Vagina (tissue), 2 donors: ENCODE results near the gene TLK2. TPM values are rescaled to one million over a fixed set of nuclear protein-coding genes. Genes with fewer than 3 reads are reported as not detected.
"Not testable (repeated sequence)": the region's sequence is repeated elsewhere in the genome, so short reads cannot be mapped to it uniquely, and the experiment has no call there.

Experiments
- DNase-seq, 2 donors: peaks; one replicate each; pipeline ENCODE4 v3.0.0-alpha.2; 2017; ENCODE audit errors: extremely low spot score in 2 of 2
- H3K27ac ChIP-seq: fragments of 200-600 bp; sonication (generic); one replicate; pipeline ENCODE4 v1.5.1; 2019
- H3K27me3 ChIP-seq: fragments of 200-600 bp; sonication (generic); one replicate; pipeline ENCODE4 v1.5.1; 2019
- H3K36me3 ChIP-seq, 2 donors: fragments of 200-600 bp; sonication (generic); one replicate each; pipeline ENCODE4 v1.5.1; 2017 to 2019
- H3K4me1 ChIP-seq: fragments of 200-600 bp; sonication (generic); one replicate; pipeline ENCODE4 v1.5.1; 2019
- H3K4me3 ChIP-seq, 2 donors: fragments of 200-600 bp; sonication (generic); 1 replicate in 1 of 2; 2 replicates in 1 of 2; pipeline ENCODE4 v1.5.1; 2016 to 2019
- H3K9me3 ChIP-seq: fragments of 200-600 bp; sonication (generic); one replicate; pipeline ENCODE4 v1.5.1; 2019
- CTCF ChIP-seq, 3 experiments: fragments of 450-650 bp in 2 of 3; fragments of 200-600 bp in 1 of 3; sonication (generic) in 1 of 3; IDR thresholded peaks; one replicate each; pipeline ENCODE4 v1.5.1; 2017 to 2019; ENCODE audit warnings: antibody characterized with exemption in 3 of 3, mild to moderate bottlenecking in 2 of 3, moderate library complexity in 2 of 3
- POLR2AphosphoS5 ChIP-seq, 2 donors: sonication (generic); formaldehyde crosslinking; IDR thresholded peaks; one replicate each; pipeline ENCODE4 v1.9.0; 2017; ENCODE audit warnings: antibody characterized with exemption in 2 of 2, mild to moderate bottlenecking in 2 of 2, low read depth in 1 of 2; ENCODE audit not compliant: insufficient read depth in 1 of 2
- intact Hi-C: fragments of 100-400 bp; cut with DNase I; formaldehyde crosslinking; loops from one replicate; pipeline ENCODE4 v1.15.1; 2023
- total RNA-seq: library from RNA; depleted of rRNA; stranded (reverse); fragments of >200 nt; gene quantifications from one replicate; pipeline ENCODE4 v1.2.3, GENCODE V29; 2016

TLK2 gene
- total RNA-seq, 1 donor from 2014 or later, result 40.3 TPM

DNA sequence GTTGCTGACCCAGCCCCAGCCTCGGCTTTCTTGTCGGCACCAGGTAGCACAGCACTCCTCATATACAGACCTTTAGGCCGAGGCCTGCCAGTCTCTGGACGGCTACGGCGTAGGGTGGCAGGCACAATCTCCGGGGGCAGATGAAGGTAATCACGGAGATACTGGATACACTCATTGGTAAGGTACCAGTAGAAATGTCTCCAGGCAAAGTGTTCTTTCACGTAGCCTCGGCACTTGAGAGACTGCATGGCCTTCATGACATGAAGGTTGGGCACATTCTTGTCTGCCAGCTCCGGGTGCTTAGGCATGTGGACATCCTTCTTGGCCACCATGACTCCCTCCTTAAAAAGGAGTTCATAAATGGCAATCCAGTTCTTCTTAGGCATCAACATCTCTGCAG, 37.8 kb downstream of the TLK2 start:
- DNase-seq, intact Hi-C loops, H3K36me3 ChIP-seq, H3K4me1 ChIP-seq, H3K9me3 ChIP-seq, H3K27ac ChIP-seq, H3K4me3 ChIP-seq, H3K27me3 ChIP-seq: not testable (repeated sequence)

- H3K4me3 ChIP-seq, H3K36me3 ChIP-seq, H3K9me3 ChIP-seq, intact Hi-C loops, H3K27ac ChIP-seq, DNase-seq, H3K27me3 ChIP-seq, H3K4me1 ChIP-seq: not testable (repeated sequence)
Measured at GRCh38 chr17:62521295-62521694, 42.7 kb downstream of the TLK2 start.

- H3K9me3 ChIP-seq, intact Hi-C loops, DNase-seq, H3K36me3 ChIP-seq, H3K27me3 ChIP-seq, H3K4me1 ChIP-seq, H3K4me3 ChIP-seq, H3K27ac ChIP-seq: not testable (repeated sequence)
Measured at GRCh38 chr17:62524077-62524476, 45.5 kb downstream of the TLK2 start.

DNA sequence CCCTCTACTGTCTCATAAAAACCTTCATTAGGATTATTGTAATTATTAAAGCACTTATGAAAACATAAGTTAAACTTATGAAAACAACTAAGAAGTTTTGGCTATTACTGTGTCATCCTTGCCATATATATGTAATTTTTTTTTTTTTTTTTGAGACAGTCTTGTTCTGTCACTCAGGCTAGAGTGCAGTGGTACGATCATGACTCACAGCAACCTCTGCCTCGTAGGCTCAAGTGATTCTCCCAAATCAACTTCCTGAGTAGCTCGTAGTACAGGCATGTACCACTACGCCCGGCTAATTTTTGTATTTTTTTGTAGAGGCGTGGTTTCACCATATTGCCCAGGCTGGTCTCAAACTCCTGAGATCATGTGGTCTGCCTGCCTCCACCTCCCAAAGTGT, 46.7 kb downstream of the TLK2 start:
- H3K9me3 ChIP-seq, H3K4me3 ChIP-seq, H3K27me3 ChIP-seq, intact Hi-C loops, H3K27ac ChIP-seq, H3K4me1 ChIP-seq, DNase-seq: not testable (repeated sequence)
- peaks cover 0 to 16% of the 10 kb centered on the region in 2 donors for H3K36me3 ChIP-seq

GRCh38 chr17:62530936-62531335, 52.3 kb downstream of the TLK2 start:
- intact Hi-C loops, result not testable (repeated sequence)
- H3K36me3 ChIP-seq, result peaks cover 0 to 11% of the 10 kb centered on the region in 2 donors

DNA sequence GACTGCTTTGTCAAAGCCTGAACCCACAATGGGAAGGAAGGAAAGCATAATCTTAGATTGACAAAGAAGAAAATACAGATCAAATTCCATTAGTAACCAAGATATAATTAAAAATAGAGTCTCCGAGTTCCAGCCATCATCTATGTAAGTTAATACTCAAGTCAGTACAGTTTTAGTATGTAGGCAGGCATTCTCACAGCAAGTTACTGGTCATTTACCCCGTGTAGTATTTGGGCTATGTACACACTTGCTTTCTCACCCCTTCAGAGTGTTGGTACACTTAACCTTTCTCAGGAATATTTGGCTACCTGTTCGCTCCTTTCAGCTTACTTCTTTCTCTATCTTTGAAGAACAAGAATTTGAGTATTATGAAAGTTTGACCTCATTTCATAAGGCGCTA, 57.9 kb downstream of the TLK2 start:
- H3K4me1 ChIP-seq, H3K36me3 ChIP-seq, H3K9me3 ChIP-seq, intact Hi-C loops, H3K4me3 ChIP-seq, DNase-seq, H3K27me3 ChIP-seq, H3K27ac ChIP-seq: not testable (repeated sequence)

More at GRCh38 chr17:62530936-62531335, 52.3 kb downstream of the TLK2 start:
- H3K4me1 ChIP-seq, DNase-seq, H3K4me3 ChIP-seq, H3K27me3 ChIP-seq, H3K9me3 ChIP-seq, H3K27ac ChIP-seq: not testable (repeated sequence)

- H3K27ac ChIP-seq, DNase-seq, H3K36me3 ChIP-seq, H3K27me3 ChIP-seq, H3K4me1 ChIP-seq, intact Hi-C loops, H3K4me3 ChIP-seq, H3K9me3 ChIP-seq: not testable (repeated sequence)
Measured at GRCh38 chr17:62541073-62541472, 62.4 kb downstream of the TLK2 start.

GRCh38 chr17:62543278-62543775, 64.7 kb downstream of the TLK2 start:
- H3K4me1 ChIP-seq, intact Hi-C loops, H3K36me3 ChIP-seq, H3K9me3 ChIP-seq, H3K27me3 ChIP-seq, DNase-seq, H3K27ac ChIP-seq, H3K4me3 ChIP-seq: not testable (repeated sequence)

- H3K27me3 ChIP-seq, H3K4me3 ChIP-seq, H3K27ac ChIP-seq, H3K9me3 ChIP-seq, H3K4me1 ChIP-seq, intact Hi-C loops, DNase-seq, H3K36me3 ChIP-seq: not testable (repeated sequence)
Measured at GRCh38 chr17:62546066-62546465, 67.4 kb downstream of the TLK2 start.

GRCh38 chr17:62552851-62553659, 74.4 kb downstream of the TLK2 start:
- intact Hi-C loops, result loop anchor here (5.0 kb wide), 1 partner anchor 349 kb away; no protein-coding TSS in a partner anchor
- H3K36me3 ChIP-seq, H3K27me3 ChIP-seq, H3K9me3 ChIP-seq, DNase-seq, H3K4me1 ChIP-seq, H3K4me3 ChIP-seq, H3K27ac ChIP-seq: not testable (repeated sequence)
- TF ChIP-seq CTCF (IDR thresholded peaks at IDR 0.05) (peak in 2 of 3 experiments; percentile 21 to 49), POLR2AphosphoS5 (IDR thresholded peaks at IDR 0.05; ENCODE audit: insufficient read depth in 1 of 2, low read depth in 1 of 2) (peak in 1 of 2 donors; percentile 56)

GRCh38 chr17:62557532-62557931, 78.9 kb downstream of the TLK2 start:
- H3K27ac ChIP-seq, H3K4me1 ChIP-seq, DNase-seq, intact Hi-C loops, H3K4me3 ChIP-seq, H3K36me3 ChIP-seq, H3K27me3 ChIP-seq, H3K9me3 ChIP-seq: not testable (repeated sequence)

GRCh38 chr17:62558941-62559340, 80.3 kb downstream of the TLK2 start:
- DNase-seq, H3K4me3 ChIP-seq, intact Hi-C loops, H3K27ac ChIP-seq, H3K27me3 ChIP-seq, H3K9me3 ChIP-seq, H3K4me1 ChIP-seq, H3K36me3 ChIP-seq: not testable (repeated sequence)
